ENCODE data around the gene TLE3.

DNA sequence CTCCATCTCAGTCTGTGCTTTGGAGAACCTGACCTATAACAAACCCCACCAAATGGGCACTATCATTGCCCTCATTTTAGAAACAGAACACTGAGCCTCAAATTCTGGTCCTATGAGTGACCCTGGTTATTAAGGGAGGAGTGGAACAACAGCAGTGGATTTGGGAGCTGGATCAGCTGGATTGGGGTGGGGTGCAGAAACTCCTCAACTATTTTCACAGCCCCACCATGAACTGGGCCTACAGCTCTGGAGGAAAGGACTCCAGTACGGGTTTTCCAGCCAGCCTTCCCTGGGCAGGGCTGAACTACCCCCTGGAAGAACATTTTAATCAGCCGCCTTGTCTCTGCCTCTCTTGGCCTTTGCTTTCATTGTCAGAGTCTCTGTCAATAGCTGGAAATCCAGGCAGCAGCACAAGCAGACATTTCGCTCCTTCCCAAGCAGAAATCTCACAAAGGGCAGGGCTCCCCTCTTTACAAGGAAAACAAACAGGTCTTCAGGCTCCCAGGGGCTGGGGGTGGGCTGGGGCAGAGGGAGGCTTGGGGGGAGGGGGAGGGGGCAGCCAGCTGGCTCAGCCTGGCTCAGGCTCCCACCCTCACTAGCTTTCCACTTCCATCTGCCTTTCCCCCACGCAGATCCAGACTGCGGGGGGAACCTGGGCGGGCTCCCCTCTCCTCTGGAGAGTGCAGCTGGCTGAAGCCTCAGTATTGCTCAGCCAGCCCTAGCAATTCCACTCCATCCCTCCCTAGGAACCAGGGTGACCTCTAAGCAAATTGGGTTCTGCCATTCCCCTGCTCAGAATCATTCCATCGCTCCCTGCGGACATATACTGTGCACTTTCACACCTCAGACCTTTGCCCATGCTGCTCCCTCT is 13.7 kb upstream of the TLE3 start:
- TF ChIP-seq POLR2A (IDR thresholded peaks at IDR 0.05; ENCODE audit: low read depth, low read length), result no peak
- TF ChIP-seq, protein P1, sequence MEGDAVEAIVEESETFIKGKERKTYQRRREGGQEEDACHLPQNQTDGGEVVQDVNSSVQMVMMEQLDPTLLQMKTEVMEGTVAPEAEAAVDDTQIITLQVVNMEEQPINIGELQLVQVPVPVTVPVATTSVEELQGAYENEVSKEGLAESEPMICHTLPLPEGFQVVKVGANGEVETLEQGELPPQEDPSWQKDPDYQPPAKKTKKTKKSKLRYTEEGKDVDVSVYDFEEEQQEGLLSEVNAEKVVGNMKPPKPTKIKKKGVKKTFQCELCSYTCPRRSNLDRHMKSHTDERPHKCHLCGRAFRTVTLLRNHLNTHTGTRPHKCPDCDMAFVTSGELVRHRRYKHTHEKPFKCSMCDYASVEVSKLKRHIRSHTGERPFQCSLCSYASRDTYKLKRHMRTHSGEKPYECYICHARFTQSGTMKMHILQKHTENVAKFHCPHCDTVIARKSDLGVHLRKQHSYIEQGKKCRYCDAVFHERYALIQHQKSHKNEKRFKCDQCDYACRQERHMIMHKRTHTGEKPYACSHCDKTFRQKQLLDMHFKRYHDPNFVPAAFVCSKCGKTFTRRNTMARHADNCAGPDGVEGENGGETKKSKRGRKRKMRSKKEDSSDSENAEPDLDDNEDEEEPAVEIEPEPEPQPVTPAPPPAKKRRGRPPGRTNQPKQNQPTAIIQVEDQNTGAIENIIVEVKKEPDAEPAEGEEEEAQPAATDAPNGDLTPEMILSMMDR (conservative IDR thresholded peaks at IDR 0.05; ENCODE audit: low read depth, low read length), result no peak
- TF ChIP-seq, protein P2, sequence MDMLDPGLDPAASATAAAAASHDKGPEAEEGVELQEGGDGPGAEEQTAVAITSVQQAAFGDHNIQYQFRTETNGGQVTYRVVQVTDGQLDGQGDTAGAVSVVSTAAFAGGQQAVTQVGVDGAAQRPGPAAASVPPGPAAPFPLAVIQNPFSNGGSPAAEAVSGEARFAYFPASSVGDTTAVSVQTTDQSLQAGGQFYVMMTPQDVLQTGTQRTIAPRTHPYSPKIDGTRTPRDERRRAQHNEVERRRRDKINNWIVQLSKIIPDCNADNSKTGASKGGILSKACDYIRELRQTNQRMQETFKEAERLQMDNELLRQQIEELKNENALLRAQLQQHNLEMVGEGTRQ (IDR thresholded peaks at IDR 0.05; ENCODE audit: low read depth, low read length), result no peak
- no peak for TF ChIP-seq RAD21 (IDR thresholded peaks at IDR 0.05; ENCODE audit: low read length)
